OCI-LY1 (cell line): ENCODE measurements around the gene SMYD5.

Experiments used
- H2AFZ ChIP-seq: fragments of 200-600 bp; sonication (generic), shearing (Covaris generic); 2 replicates; pipeline ENCODE4 v1.6.0; 2014; ENCODE audit warnings: antibody characterized with exemption, mild to moderate bottlenecking, low read length
- H3F3A ChIP-seq: fragments of 200-600 bp; sonication (generic), shearing (Covaris generic); 2 replicates; pipeline ENCODE4 v1.6.0; 2014; ENCODE audit warnings: mild to moderate bottlenecking, antibody characterized with exemption, low read length, moderate library complexity; ENCODE audit not compliant: insufficient read depth
- H3K27ac ChIP-seq: fragments of 200-600 bp; sonication (generic); 2 replicates; pipeline ENCODE4 v1.5.1; 2014; ENCODE audit warnings: low read length, mixed run types, mild to moderate bottlenecking, low read depth; ENCODE audit not compliant: poor library complexity, severe bottlenecking
- H3K27me3 ChIP-seq: fragments of 200-600 bp; sonication (generic); 2 replicates; pipeline ENCODE4 v1.6.0; 2014; ENCODE audit warnings: antibody characterized with exemption, mild to moderate bottlenecking, low read length, moderate library complexity; ENCODE audit not compliant: insufficient read depth
- H3K36me3 ChIP-seq: fragments of 200-600 bp; sonication (generic); 2 replicates; pipeline ENCODE4 v1.6.1; 2014; ENCODE audit warnings: mild to moderate bottlenecking, antibody characterized with exemption, low read length, moderate library complexity, mixed read lengths; ENCODE audit not compliant: insufficient read depth
- H3K4me1 ChIP-seq: fragments of 200-600 bp; sonication (generic); 2 replicates; pipeline ENCODE4 v1.5.1; 2014; ENCODE audit warnings: mild to moderate bottlenecking, low read length, moderate library complexity; ENCODE audit not compliant: insufficient read depth, severe bottlenecking
- H3K4me2 ChIP-seq: fragments of 200-600 bp; sonication (generic), shearing (Covaris generic); 2 replicates; pipeline ENCODE4 v1.6.1; 2014; ENCODE audit warnings: low read length
- H3K4me3 ChIP-seq: fragments of 200-600 bp; sonication (generic); 2 replicates; pipeline ENCODE4 v1.5.1; 2014; ENCODE audit warnings: low read length, low read depth, mild to moderate bottlenecking, mixed read lengths; ENCODE audit not compliant: poor library complexity, severe bottlenecking
- H3K79me2 ChIP-seq: fragments of 200-600 bp; shearing (Covaris generic); 2 replicates; pipeline ENCODE4 v1.6.1; 2016; ENCODE audit warnings: mixed run types, low read length, mixed read lengths; ENCODE audit not compliant: insufficient read depth
- H3K9ac ChIP-seq: fragments of 200-600 bp; sonication (generic), shearing (Covaris generic); 2 replicates; pipeline ENCODE4 v1.6.1; 2014; ENCODE audit warnings: mild to moderate bottlenecking, low read length, mixed read lengths
- H3K9me2 ChIP-seq: fragments of 200-600 bp; sonication (generic), shearing (Covaris generic); 2 replicates; pipeline ENCODE4 v1.6.1; 2014; ENCODE audit warnings: low read depth, mild to moderate bottlenecking, low read length, mixed read lengths
- H3K9me3 ChIP-seq: fragments of 200-600 bp; shearing (Covaris generic); 2 replicates; pipeline ENCODE4 v1.6.1; 2014; ENCODE audit warnings: low read length, mixed read lengths
- H4K20me1 ChIP-seq: fragments of 200-600 bp; sonication (generic), shearing (Covaris generic); 2 replicates; pipeline ENCODE4 v1.6.0; 2016; ENCODE audit warnings: mild to moderate bottlenecking, low read length; ENCODE audit not compliant: insufficient read depth
- CTCF ChIP-seq: fragments of 200-600 bp; sonication (generic), shearing (Covaris generic); IDR thresholded peaks from 2 replicates; pipeline ENCODE4 v1.5.1; 2017; ENCODE audit warnings: mild to moderate bottlenecking, antibody characterized with exemption, low read length, moderate library complexity, mixed read lengths
- EZH2 ChIP-seq: fragments of 200-600 bp; sonication (generic), shearing (Covaris generic); IDR thresholded peaks from 2 replicates; pipeline ENCODE4 v1.8.0; 2017; ENCODE audit warnings: borderline replicate concordance, mixed run types, mild to moderate bottlenecking, antibody characterized with exemption, low read length, moderate library complexity, mixed read lengths

SMYD5 gene

GRCh38 chr2:73244580-73244979, 30.5 kb downstream of the SMYD5 start:
- Histone ChIP-seq H3K36me3 (peaks cover 100% of the 10 kb centered on the region), H3K9me3 (no peaks in the 10 kb centered on the region), H4K20me1 (no peaks in the 10 kb centered on the region), H3K4me1 (no peaks in the 10 kb centered on the region), H3K27me3 (no peaks in the 10 kb centered on the region), H3K79me2 (peaks cover 17% of the 10 kb centered on the region), H3K4me3 (no peak overlapping the region), H3K27ac (no peak overlapping the region), H3K9ac (no peak overlapping the region), H3K9me2 (no peaks in the 10 kb centered on the region), H3K4me2 (no peak overlapping the region), H2AFZ (no peak overlapping the region), H3F3A (no peaks in the 10 kb centered on the region)
- TF ChIP-seq CTCF (no peak), EZH2 (no peak)

- H3K4me3 ChIP-seq = no peak overlapping the region
- H3K9ac ChIP-seq = no peak overlapping the region
- H3K36me3 ChIP-seq = peaks cover 100% of the 10 kb centered on the region
- H3K27ac ChIP-seq = no peak overlapping the region
- H3K79me2 ChIP-seq = no peaks in the 10 kb centered on the region
- H4K20me1 ChIP-seq = no peaks in the 10 kb centered on the region
- TF ChIP-seq EZH2 (no peak), CTCF (no peak)
- peaks cover 3% of the 10 kb centered on the region; the same call in 1 of the 2 replicates for H3F3A ChIP-seq
- no peaks in the 10 kb centered on the region for H3K9me2 ChIP-seq
- H3K4me2 ChIP-seq = no peak overlapping the region
- no peaks in the 10 kb centered on the region for H3K4me1 ChIP-seq
- H2AFZ ChIP-seq = no peak overlapping the region
- no peaks in the 10 kb centered on the region for H3K27me3 ChIP-seq
- no peaks in the 10 kb centered on the region for H3K9me3 ChIP-seq
Observed at GRCh38 chr2:73246850-73247249, 32.8 kb downstream of the SMYD5 start.

- Histone ChIP-seq H3K36me3 (peaks cover 99% of the 10 kb centered on the region), H3K9me2 (no peaks in the 10 kb centered on the region), H3K79me2 (no peaks in the 10 kb centered on the region), H3K4me1 (no peaks in the 10 kb centered on the region), H3F3A (peaks cover 7% of the 10 kb centered on the region), H4K20me1 (no peaks in the 10 kb centered on the region), H2AFZ (no peak overlapping the region), H3K9ac (no peak overlapping the region), H3K27ac (no peak overlapping the region), H3K4me2 (no peak overlapping the region), H3K9me3 (no peaks in the 10 kb centered on the region), H3K4me3 (no peak overlapping the region), H3K27me3 (no peaks in the 10 kb centered on the region)
- TF ChIP-seq CTCF (no peak), EZH2 (no peak)
Observed at GRCh38 chr2:73249636-73250035, 35.6 kb downstream of the SMYD5 start.
